ENCODE measurements around the gene SNAP25. TPM values are rescaled to one million over a fixed set of nuclear protein-coding genes. Genes with fewer than 3 reads are reported as not detected.

SNAP25 gene
- total RNA-seq, 1 donor from 2014 or later: not detected

DNA sequence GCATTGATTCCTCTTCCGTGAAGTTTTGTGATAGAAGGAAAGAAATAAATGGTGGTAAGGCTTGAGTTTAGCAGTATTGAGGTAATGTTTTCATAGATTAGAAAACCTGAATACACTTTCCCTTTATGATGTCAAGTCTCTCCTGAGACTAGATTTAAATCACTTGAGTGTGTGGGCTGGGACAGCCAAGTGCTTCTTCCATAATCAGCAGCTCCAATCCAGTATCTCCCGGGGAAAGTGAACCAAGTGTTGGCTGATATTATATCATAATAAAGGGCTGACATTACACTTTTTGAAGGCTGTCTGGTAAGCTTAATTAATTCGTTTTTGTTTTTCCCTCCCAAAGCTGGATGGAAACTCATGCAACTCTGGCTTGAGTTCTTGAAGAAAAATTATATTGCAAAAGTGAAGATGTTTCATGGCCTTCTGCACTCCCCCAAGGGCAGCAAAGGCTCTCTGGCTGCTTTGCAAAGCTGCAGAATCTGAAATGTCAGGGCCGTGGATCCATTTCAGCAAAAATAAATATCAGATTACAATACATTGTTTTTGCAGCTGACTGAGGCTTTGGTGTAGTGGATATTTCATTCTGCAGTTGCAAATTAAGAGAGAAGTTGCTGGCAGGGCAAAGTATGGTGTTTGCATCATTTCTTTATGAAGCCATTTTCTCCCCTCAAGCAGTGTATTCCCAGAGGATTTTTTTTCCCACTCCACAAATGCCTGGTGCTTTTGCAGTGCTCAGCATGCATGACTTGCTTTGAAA lies 114.2 kb downstream of the SNAP25 start:
- no peak for DNase-seq

GRCh38 chr20:10336959-10337729 lies 118.5 kb downstream of the SNAP25 start:
- no peak for DNase-seq

DNA sequence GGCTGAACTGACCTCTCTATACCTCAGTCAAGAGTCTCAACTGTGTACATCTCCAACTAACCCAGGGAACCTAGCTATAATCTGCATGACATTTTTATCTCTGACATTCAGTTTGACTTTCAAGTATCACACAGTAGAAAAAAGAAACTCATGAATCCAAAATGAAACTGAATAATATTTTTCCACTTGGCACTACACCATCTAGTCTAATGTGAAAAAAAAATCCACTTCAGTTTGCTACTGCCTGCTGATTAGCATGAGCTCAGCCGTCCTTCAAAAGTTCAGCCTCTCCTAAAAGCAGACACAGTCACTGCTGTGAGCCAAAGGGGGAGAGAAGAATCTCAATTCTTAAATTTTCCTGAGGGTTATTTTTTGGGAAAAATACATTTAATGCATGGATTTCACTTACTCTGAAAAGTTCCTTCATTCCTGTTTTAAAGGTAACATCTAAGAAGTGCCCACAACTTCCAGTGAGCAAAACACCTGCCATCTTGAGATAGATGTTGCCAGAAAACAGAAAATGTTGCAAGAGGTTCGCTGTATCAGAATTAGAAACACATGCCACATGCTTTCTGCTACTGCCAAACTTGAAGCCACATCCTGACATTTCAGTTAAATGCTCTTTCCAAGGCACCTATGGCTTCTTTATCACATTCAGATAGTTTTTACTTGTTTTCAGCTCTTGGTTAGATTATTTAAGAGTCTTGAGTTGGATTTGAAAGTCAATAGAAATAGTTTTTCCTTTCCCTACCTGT lies 120.0 kb downstream of the SNAP25 start:
- DNase-seq: no peak

GRCh38 chr20:10339609-10340008 lies 121.0 kb downstream of the SNAP25 start:
- DNase-seq: no peak

DNA sequence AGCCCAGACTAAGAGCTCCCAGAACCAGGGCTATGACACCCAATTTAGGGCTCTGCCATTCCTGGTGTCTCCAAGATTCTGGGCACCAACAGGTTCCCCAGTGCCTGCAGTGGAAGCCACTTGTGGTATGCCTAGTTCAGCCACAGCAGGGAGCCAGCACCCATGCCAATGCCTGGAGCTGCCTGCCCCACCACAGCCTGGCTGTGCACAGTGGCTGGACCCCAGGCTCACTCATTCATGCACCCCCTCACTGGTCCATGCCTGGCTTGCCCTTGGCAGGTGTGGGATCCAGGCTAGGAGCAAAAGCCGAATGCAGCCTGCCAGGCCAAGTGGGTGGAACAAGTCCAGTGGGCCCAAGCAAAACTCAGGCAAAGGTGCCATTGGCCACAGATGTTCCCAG lies 123.5 kb downstream of the SNAP25 start:
- no peak for DNase-seq

DNA sequence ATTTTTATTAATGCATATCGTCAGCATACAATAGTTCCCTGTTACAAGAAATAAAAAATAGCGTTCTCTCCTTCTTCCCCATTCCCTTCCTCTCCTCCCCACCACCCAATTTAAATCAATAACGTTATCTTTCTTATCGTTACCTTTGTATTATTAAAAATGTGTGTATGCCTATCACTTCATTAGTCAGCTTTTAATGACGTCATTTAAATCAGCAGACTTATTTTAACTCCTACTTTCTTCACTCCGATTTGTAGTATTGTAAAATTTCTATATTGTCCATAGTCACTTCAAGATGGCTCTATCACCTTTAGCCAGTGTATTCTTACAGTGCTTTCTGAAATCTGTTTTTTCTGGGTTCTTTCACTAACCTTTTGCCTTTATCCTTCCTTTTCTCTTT lies 126.3 kb downstream of the SNAP25 start:
- DNase-seq: no peak

- no peak for DNase-seq
Measured at GRCh38 chr20:10347086-10347880, 128.7 kb downstream of the SNAP25 start.

GRCh38 chr20:10349118-10349517 lies 130.5 kb downstream of the SNAP25 start:
- no peak for DNase-seq

GRCh38 chr20:10350188-10350842 lies 131.7 kb downstream of the SNAP25 start:
- no peak for DNase-seq

GRCh38 chr20:10352934-10353824 lies 134.5 kb downstream of the SNAP25 start:
- DNase-seq: peak; percentile 96

- DNase-seq: no peak
Measured at GRCh38 chr20:10356628-10357027, 138.0 kb downstream of the SNAP25 start.

Other genes starting within 250 kb of the SNAP25 start
- 1.5 and 2.0 TPM in 2 replicates for gene ANKEF1, start 183.8 kb upstream of the SNAP25 start, total RNA-seq
- 6.5 and 11.4 TPM in 2 replicates for gene MKKS, start 215.4 kb downstream of the SNAP25 start, total RNA-seq
- 3.2 and 4.3 TPM in 2 replicates for gene SLX4IP, start 216.5 kb downstream of the SNAP25 start, total RNA-seq

Measured in dermis blood vessel endothelial cell (primary cell).